Heart left ventricle (tissue), 13 donors: ENCODE results near the gene ATXN7.

Experiments
- CTCF ChIP-seq, 12 donors: fragments of 200-600 bp; sonication (generic) in 4 of 12; IDR thresholded peaks; one replicate each; pipeline versions ENCODE4 v1.5.0 to v1.8.0; 2018 to 2022; ENCODE audit warnings: antibody characterized with exemption in 12 of 12, mild to moderate bottlenecking in 5 of 12
- POLR2A ChIP-seq, 2 donors: fragments of 450-650 bp; IDR thresholded peaks; one replicate each; pipeline ENCODE4 v1.6.1; 2017; ENCODE audit warnings: antibody characterized with exemption in 2 of 2, mild to moderate bottlenecking in 2 of 2, moderate library complexity in 2 of 2
- donor health status: ischemic (EF 13 %, LVEDD 7.1; RV severe dilation, severe dysfunction).
- donor health status: DM: no; HTN: yes; CAD: no.
- donor health status: DM: no; HTN: no; CAD: no.
- donor health status: ischemic (EF 25% LVEDD 6.9; RV normal size, moderate dysfunction).
- donor health status: ischemic (EF 25% LVEDD 5.7; RV mildly dilated, moderate dysfunction).
- donor health status: ischemic (EF 35%, LVEDD 5.7; RV mildly dilated, moderate dysfunction).
- donor health status: nonischemic (EF 11% LVEDD 7.7; RV severe dilation, severe dysfunction).
- donor health status: DM: yes; HTN: yes; CAD: no.
- donor health status: PGD.
- donor health status: ischemic (EF 29% LVEDD 5.4; RV normal size, mild dysfunction).
- donor health status: nonischemic (EF 23%, LVEDD 6.1; RV moderate dilation, normal function).

GRCh38 chr3:63998852-63999754 lies 135.4 kb downstream of the ATXN7 start:
- no peak for TF ChIP-seq CTCF (IDR thresholded peaks at IDR 0.05)
- no peak for TF ChIP-seq POLR2A (IDR thresholded peaks at IDR 0.05)
